NCI-H1048 (cell line): ENCODE results near the gene FUZ.

Source experiments
- DNase-seq: peaks from one replicate; lab custom pipeline; 2025; lab: John Stamatoyannopoulos, UW

FUZ gene

GRCh38 chr19:49779731-49780555 lies 33.1 kb downstream of the FUZ start:
- DNase-seq, result no peak

- DNase-seq, result no peak
Observed at GRCh38 chr19:49776371-49776764, 36.7 kb downstream of the FUZ start.

- no peak for DNase-seq
Observed at GRCh38 chr19:49775742-49776370, 37.2 kb downstream of the FUZ start.

- no peak for DNase-seq
Observed at GRCh38 chr19:49774969-49775368, 38.1 kb downstream of the FUZ start.

- DNase-seq, result no peak
Observed at GRCh38 chr19:49773663-49774350, 39.3 kb downstream of the FUZ start.

- DNase-seq, result no peak
Observed at GRCh38 chr19:49772850-49773432, 40.2 kb downstream of the FUZ start.

- DNase-seq, result no peak
Observed at GRCh38 chr19:49771674-49772139, 41.4 kb downstream of the FUZ start.

GRCh38 chr19:49770529-49770928 lies 42.6 kb downstream of the FUZ start:
- DNase-seq, result no peak

- DNase-seq, result no peak
Observed at GRCh38 chr19:49767967-49768581, 45.0 kb downstream of the FUZ start.

GRCh38 chr19:49767381-49767780 lies 45.7 kb downstream of the FUZ start:
- DNase-seq, result no peak

- no peak for DNase-seq
Observed at GRCh38 chr19:49766930-49767299, 46.2 kb downstream of the FUZ start, which contains the start of gene AP2A1. Gene AP2A1 (plus strand): TSS chr19:49767001. CDS start chr19:49767134, 133 bp downstream.

- peak; percentile 100 for DNase-seq
Observed at GRCh38 chr19:49766007-49766929, 46.8 kb downstream of the FUZ start.

GRCh38 chr19:49764341-49764740 lies 48.8 kb downstream of the FUZ start:
- no peak for DNase-seq

GRCh38 chr19:49763230-49763629 lies 49.9 kb downstream of the FUZ start, which contains the start of gene TSKS:
Gene TSKS (minus strand): TSS chr19:49763306. CDS start chr19:49763247, 59 bp downstream.
- DNase-seq, result no peak

GRCh38 chr19:49761625-49762311 lies 51.3 kb downstream of the FUZ start:
- DNase-seq, result no peak

- DNase-seq, result no peak
Observed at GRCh38 chr19:49761249-49761624, 51.9 kb downstream of the FUZ start.

GRCh38 chr19:49758292-49758691 lies 54.8 kb downstream of the FUZ start:
- no peak for DNase-seq
